Astrocyte (in vitro differentiated cells and primary cell): ENCODE measurements around the gene STARD4.

ENCODE experiments used
- CTCF ChIP-seq: IDR thresholded peaks from 2 replicates; pipeline ENCODE4 v1.5.1; 2011; ENCODE audit warnings: low read depth, mild to moderate bottlenecking, inconsistent platforms, low read length, moderate library complexity; ENCODE audit not compliant: insufficient read depth
- EZH2 ChIP-seq: IDR thresholded peaks from 2 replicates; pipeline ENCODE4 v1.6.1; 2012; ENCODE audit warnings: mild to moderate bottlenecking, low read length, inconsistent platforms; ENCODE audit not compliant: insufficient read depth

GRCh38 chr5:111528056-111528455 lies 15.7 kb upstream of the STARD4 start:
- TF ChIP-seq CTCF (no peak), EZH2 (no peak)
